ENCODE data around the gene CDH4. TPM values are rescaled to one million over a fixed set of nuclear protein-coding genes. Genes with fewer than 3 reads are reported as not detected.

Gene CDH4
- total RNA-seq, 1 experiment from 2014 or later: not detected

- ChIA-PET POLR2A (no interaction called here), CTCF (interaction anchor here (1.0 kb wide), 1 partner anchor 252 kb away, joined by 5 read pairs; no protein-coding TSS in a partner anchor)
- Mint-ChIP-seq H3K27me3 (ENCODE audit: insufficient read depth, unreplicated experiment) (peaks cover 46% of the 10 kb centered on the region), H3K4me1 (ENCODE audit: low read depth, unreplicated experiment) (no peaks in the 10 kb centered on the region), H3K9me3 (ENCODE audit: unreplicated experiment) (no peaks in the 10 kb centered on the region), H3K36me3 (ENCODE audit: insufficient read depth, unreplicated experiment) (no peaks in the 10 kb centered on the region), H3K4me3 (ENCODE audit: unreplicated experiment) (no peak overlapping the region), H3K27ac (ENCODE audit: unreplicated experiment) (no peak overlapping the region)
- DNase-seq: no peak
- TF ChIP-seq CTCF (IDR thresholded peaks at IDR 0.05; ENCODE audit: insufficient read depth in 1 of 2, low read depth in 1 of 2, low read length in 1 of 2, severe bottlenecking in 1 of 2, unreplicated experiment in 1 of 2): no peak
- no TSS peak for BruUV-seq (replicated peaks)
- intact Hi-C loops (cut with micrococcal nuclease; ENCODE audit: unreplicated experiment): no loop called here
- Histone ChIP-seq H3K4me3 (ENCODE audit: low read depth, low read length) (no peak overlapping the region), H3K4me1 (no peaks in the 10 kb centered on the region), H3K36me3 (ENCODE audit: control insufficient read depth, insufficient read depth, low read length) (no peaks in the 10 kb centered on the region), H3K9me3 (0 out of 2 replicates have a peak, but pooled peaks cover 7% of the 10 kb centered on the region), H3K27me3 (replicated peaks; ENCODE audit: control insufficient read depth, insufficient read depth, low read length) (no peaks in the 10 kb centered on the region; the same call in 1 of the 2 replicates)
Observed at GRCh38 chr20:61644378-61645076, 392.5 kb downstream of the CDH4 start.

- Mint-ChIP-seq H3K27ac (ENCODE audit: unreplicated experiment) (no peak overlapping the region), H3K4me1 (ENCODE audit: low read depth, unreplicated experiment) (no peaks in the 10 kb centered on the region), H3K9me3 (ENCODE audit: unreplicated experiment) (no peaks in the 10 kb centered on the region), H3K27me3 (ENCODE audit: insufficient read depth, unreplicated experiment) (peaks cover 40% of the 10 kb centered on the region), H3K4me3 (ENCODE audit: unreplicated experiment) (no peak overlapping the region), H3K36me3 (ENCODE audit: insufficient read depth, unreplicated experiment) (no peaks in the 10 kb centered on the region)
- DNase-seq: no peak
- intact Hi-C loops (cut with micrococcal nuclease; ENCODE audit: unreplicated experiment): no loop called here
- Histone ChIP-seq H3K4me3 (ENCODE audit: low read depth, low read length) (no peak overlapping the region), H3K36me3 (ENCODE audit: control insufficient read depth, insufficient read depth, low read length) (no peaks in the 10 kb centered on the region), H3K27me3 (replicated peaks; ENCODE audit: control insufficient read depth, insufficient read depth, low read length) (no peaks in the 10 kb centered on the region; the same call in 1 of the 2 replicates), H3K9me3 (0 out of 2 replicates have a peak, but pooled peaks cover 7% of the 10 kb centered on the region), H3K4me1 (no peaks in the 10 kb centered on the region)
- TF ChIP-seq CTCF (IDR thresholded peaks at IDR 0.05; ENCODE audit: insufficient read depth in 1 of 2, low read depth in 1 of 2, low read length in 1 of 2, severe bottlenecking in 1 of 2, unreplicated experiment in 1 of 2): no peak
- no TSS peak for BruUV-seq (replicated peaks)
- ChIA-PET POLR2A (no interaction called here), CTCF (interaction anchor here (1.0 kb wide), 1 partner anchor 250 kb away, joined by 5 read pairs; no protein-coding TSS in a partner anchor)
Observed at GRCh38 chr20:61645732-61646131, 393.7 kb downstream of the CDH4 start.

- DNase-seq: no peak
- no peaks in the 10 kb centered on the region for H3K36me3 Mint-ChIP-seq (ENCODE audit: insufficient read depth, unreplicated experiment)
- Histone ChIP-seq H3K27me3 (replicated peaks; ENCODE audit: control insufficient read depth, insufficient read depth, low read length) (peaks cover 2% of the 10 kb centered on the region; the same call in 1 of the 2 replicates), H3K9me3 (0 out of 2 replicates have a peak, but pooled peaks cover 7% of the 10 kb centered on the region), H3K4me3 (ENCODE audit: low read depth, low read length) (no peak overlapping the region), H3K36me3 (ENCODE audit: control insufficient read depth, insufficient read depth, low read length) (no peaks in the 10 kb centered on the region), H3K4me1 (no peaks in the 10 kb centered on the region)
- no peaks in the 10 kb centered on the region for H3K4me1 Mint-ChIP-seq (ENCODE audit: low read depth, unreplicated experiment)
- no peak overlapping the region for H3K27ac Mint-ChIP-seq (ENCODE audit: unreplicated experiment)
- no peak for TF ChIP-seq CTCF (IDR thresholded peaks at IDR 0.05; ENCODE audit: insufficient read depth in 1 of 2, low read depth in 1 of 2, low read length in 1 of 2, severe bottlenecking in 1 of 2, unreplicated experiment in 1 of 2)
- CTCF ChIA-PET: no interaction called here
- POLR2A ChIA-PET: no interaction called here
- H3K9me3 Mint-ChIP-seq (ENCODE audit: unreplicated experiment): no peaks in the 10 kb centered on the region
- BruUV-seq (replicated peaks): no TSS peak
- intact Hi-C loops (cut with micrococcal nuclease; ENCODE audit: unreplicated experiment): no loop called here
- H3K4me3 Mint-ChIP-seq (ENCODE audit: unreplicated experiment): no peak overlapping the region
- H3K27me3 Mint-ChIP-seq (ENCODE audit: insufficient read depth, unreplicated experiment): peaks cover 38% of the 10 kb centered on the region
Observed at GRCh38 chr20:61646453-61646852, 394.4 kb downstream of the CDH4 start.
